ENCODE data around the gene PCDHGB6.

- TF ChIP-seq POLR2AphosphoS5 (IDR thresholded peaks at IDR 0.05; ENCODE audit: borderline replicate concordance, low read depth, low read length) (no peak), EZH2 (IDR thresholded peaks at IDR 0.05) (no peak), FOXP2 (optimal IDR thresholded peaks at IDR 0.05; ENCODE audit: control extremely low read depth, extremely low read length, insufficient read depth) (no peak)
Measured at GRCh38 chr5:141371572-141372475, 36.0 kb upstream of the PCDHGB6 start.
